ENCODE results near the gene OSBPL3.

Gene OSBPL3

GRCh38 chr7:24968165-24968564, 11.8 kb downstream of the OSBPL3 start:
- H3K27ac ChIP-seq (ENCODE audit: low read depth, low read length): no peak overlapping the region
- H3K4me1 ChIP-seq (ENCODE audit: insufficient read depth, low read length): peaks cover 33% of the 10 kb centered on the region
- no peaks in the 10 kb centered on the region for H3K27me3 ChIP-seq (ENCODE audit: insufficient read depth, low read length)
- WGBS: 93% methylated on average over 9 of the region's 9 CpGs
- H3K36me3 ChIP-seq (ENCODE audit: insufficient read depth, low read length): no peaks in the 10 kb centered on the region
- H3K9me3 ChIP-seq (ENCODE audit: insufficient read depth, low read depth, low read length): no peaks in the 10 kb centered on the region
- H3K4me3 ChIP-seq (ENCODE audit: low read length): no peak overlapping the region
- H3K9ac ChIP-seq (ENCODE audit: low read depth, low read length): no peak overlapping the region

DNA sequence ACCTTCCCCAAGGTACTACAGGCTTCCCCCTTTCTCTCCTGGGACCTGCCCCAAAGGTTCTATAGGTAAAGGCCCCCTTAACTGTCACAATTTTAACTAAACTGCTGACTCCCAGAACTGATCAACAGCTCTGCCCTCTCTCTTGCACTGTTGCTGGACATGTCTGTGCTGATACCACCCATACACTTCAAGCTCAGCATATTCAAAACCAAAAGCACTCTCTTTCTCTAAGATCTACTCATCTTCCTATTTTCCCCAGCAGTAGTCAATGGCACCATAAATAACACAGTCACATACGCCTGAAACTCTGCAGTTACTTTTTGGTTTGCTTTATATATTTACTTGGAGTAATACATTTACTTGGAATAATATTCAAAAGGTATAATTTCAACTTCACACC, 12.3 kb downstream of the OSBPL3 start:
- no peak overlapping the region for H3K27ac ChIP-seq (ENCODE audit: low read depth, low read length)
- no CpG with 5 or more reads among the region's 1 CpG for WGBS
- peaks cover 33% of the 10 kb centered on the region for H3K4me1 ChIP-seq (ENCODE audit: insufficient read depth, low read length)
- H3K9ac ChIP-seq (ENCODE audit: low read depth, low read length): no peak overlapping the region
- no peaks in the 10 kb centered on the region for H3K9me3 ChIP-seq (ENCODE audit: insufficient read depth, low read depth, low read length)
- no peaks in the 10 kb centered on the region for H3K36me3 ChIP-seq (ENCODE audit: insufficient read depth, low read length)
- H3K4me3 ChIP-seq (ENCODE audit: low read length): no peak overlapping the region
- H3K27me3 ChIP-seq (ENCODE audit: insufficient read depth, low read length): no peaks in the 10 kb centered on the region

DNA sequence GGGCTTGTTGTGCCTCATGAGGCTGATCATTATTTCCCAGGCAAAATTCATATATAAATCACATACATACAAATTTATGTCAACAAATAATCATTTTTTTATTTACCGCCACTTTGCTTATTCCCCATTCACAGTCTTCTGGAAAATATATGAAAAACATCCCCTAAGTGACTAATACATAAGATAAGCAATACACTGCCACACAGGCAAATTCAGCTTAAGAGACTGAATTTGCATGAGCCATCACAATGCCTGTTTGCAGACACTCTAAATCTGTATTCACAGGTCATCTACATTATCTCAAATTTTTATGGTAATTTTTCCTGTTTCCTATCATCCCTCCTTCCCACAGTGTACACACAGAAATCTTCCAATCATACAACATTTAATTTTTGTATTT, 13.2 kb downstream of the OSBPL3 start:
- Histone ChIP-seq H3K4me1 (ENCODE audit: insufficient read depth, low read length) (peaks cover 28% of the 10 kb centered on the region), H3K27me3 (ENCODE audit: insufficient read depth, low read length) (no peaks in the 10 kb centered on the region), H3K9me3 (ENCODE audit: insufficient read depth, low read depth, low read length) (no peaks in the 10 kb centered on the region), H3K9ac (ENCODE audit: low read depth, low read length) (no peak overlapping the region), H3K27ac (ENCODE audit: low read depth, low read length) (no peak overlapping the region), H3K36me3 (ENCODE audit: insufficient read depth, low read length) (no peaks in the 10 kb centered on the region), H3K4me3 (ENCODE audit: low read length) (no peak overlapping the region)
- 91% methylated on average over 1 of the region's 1 CpG for WGBS

- Histone ChIP-seq H3K4me1 (ENCODE audit: insufficient read depth, low read length) (peaks cover 21% of the 10 kb centered on the region), H3K36me3 (ENCODE audit: insufficient read depth, low read length) (no peaks in the 10 kb centered on the region), H3K4me3 (ENCODE audit: low read length) (no peak overlapping the region), H3K27ac (ENCODE audit: low read depth, low read length) (no peak overlapping the region), H3K9ac (ENCODE audit: low read depth, low read length) (no peak overlapping the region), H3K9me3 (ENCODE audit: insufficient read depth, low read depth, low read length) (no peaks in the 10 kb centered on the region), H3K27me3 (ENCODE audit: insufficient read depth, low read length) (no peaks in the 10 kb centered on the region)
- WGBS: 90% methylated on average over 8 of the region's 8 CpGs
Measured at GRCh38 chr7:24965831-24966708, 13.9 kb downstream of the OSBPL3 start.

- H3K36me3 ChIP-seq (ENCODE audit: insufficient read depth, low read length): no peaks in the 10 kb centered on the region
- no peak overlapping the region for H3K4me3 ChIP-seq (ENCODE audit: low read length)
- H3K9me3 ChIP-seq (ENCODE audit: insufficient read depth, low read depth, low read length): no peaks in the 10 kb centered on the region
- no peak overlapping the region for H3K27ac ChIP-seq (ENCODE audit: low read depth, low read length)
- H3K4me1 ChIP-seq (ENCODE audit: insufficient read depth, low read length): peaks cover 27% of the 10 kb centered on the region
- H3K9ac ChIP-seq (ENCODE audit: low read depth, low read length): no peak overlapping the region
- 82% methylated on average over 1 of the region's 2 CpGs for WGBS
- no peaks in the 10 kb centered on the region for H3K27me3 ChIP-seq (ENCODE audit: insufficient read depth, low read length)
Measured at GRCh38 chr7:24964191-24964590, 15.8 kb downstream of the OSBPL3 start.

- WGBS: 95% methylated on average over 2 of the region's 2 CpGs
- Histone ChIP-seq H3K36me3 (ENCODE audit: insufficient read depth, low read length) (no peaks in the 10 kb centered on the region), H3K27me3 (ENCODE audit: insufficient read depth, low read length) (no peaks in the 10 kb centered on the region), H3K9ac (ENCODE audit: low read depth, low read length) (no peak overlapping the region), H3K4me1 (ENCODE audit: insufficient read depth, low read length) (peaks cover 29% of the 10 kb centered on the region), H3K27ac (ENCODE audit: low read depth, low read length) (no peak overlapping the region), H3K4me3 (ENCODE audit: low read length) (no peak overlapping the region), H3K9me3 (ENCODE audit: insufficient read depth, low read depth, low read length) (no peaks in the 10 kb centered on the region)
Measured at GRCh38 chr7:24963218-24963617, 16.8 kb downstream of the OSBPL3 start.

GRCh38 chr7:24962418-24962962, 17.5 kb downstream of the OSBPL3 start:
- H3K27me3 ChIP-seq (ENCODE audit: insufficient read depth, low read length): no peaks in the 10 kb centered on the region
- no peaks in the 10 kb centered on the region for H3K36me3 ChIP-seq (ENCODE audit: insufficient read depth, low read length)
- no peak overlapping the region for H3K9ac ChIP-seq (ENCODE audit: low read depth, low read length)
- WGBS: 91% methylated on average over 4 of the region's 4 CpGs
- H3K4me1 ChIP-seq (ENCODE audit: insufficient read depth, low read length): peaks cover 29% of the 10 kb centered on the region
- H3K27ac ChIP-seq (ENCODE audit: low read depth, low read length): no peak overlapping the region
- no peaks in the 10 kb centered on the region for H3K9me3 ChIP-seq (ENCODE audit: insufficient read depth, low read depth, low read length)
- no peak overlapping the region for H3K4me3 ChIP-seq (ENCODE audit: low read length)

DNA sequence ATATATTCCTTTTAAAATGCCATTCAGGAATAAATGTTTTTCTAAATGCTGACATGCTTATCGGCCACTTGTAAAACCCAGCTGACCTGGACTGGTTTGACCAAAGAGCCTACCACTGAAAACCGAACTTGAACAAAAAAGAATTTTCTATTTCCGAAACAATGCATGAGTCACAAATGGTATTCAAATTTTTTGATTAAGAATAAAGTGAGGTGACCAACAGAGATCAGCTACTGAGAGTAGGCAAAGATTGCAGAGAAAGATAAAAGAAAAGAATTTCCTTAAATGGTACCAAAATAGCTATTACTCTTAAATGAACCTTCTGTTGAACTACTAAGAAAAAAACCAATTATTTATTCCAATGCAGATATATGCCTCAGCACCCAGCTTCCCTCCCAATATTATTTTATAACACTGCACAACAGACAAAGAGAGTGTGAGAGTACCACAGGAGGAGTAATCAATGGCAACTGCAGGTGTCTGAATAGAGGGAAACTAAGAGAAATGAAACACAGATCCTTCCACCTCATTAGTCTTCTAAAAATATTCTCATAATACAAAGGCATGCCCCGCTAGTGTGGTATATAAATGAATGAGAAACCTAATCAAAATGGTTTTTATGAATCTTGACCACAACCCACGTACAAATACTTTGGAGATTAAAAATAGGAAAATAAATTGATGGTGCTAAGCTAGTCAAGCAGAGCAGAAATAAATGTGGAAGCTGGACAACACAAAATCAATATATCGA, 20.1 kb downstream of the OSBPL3 start:
- Histone ChIP-seq H3K4me1 (ENCODE audit: insufficient read depth, low read length) (peaks cover 12% of the 10 kb centered on the region), H3K27ac (ENCODE audit: low read depth, low read length) (no peak overlapping the region), H3K4me3 (ENCODE audit: low read length) (no peak overlapping the region), H3K9me3 (ENCODE audit: insufficient read depth, low read depth, low read length) (no peaks in the 10 kb centered on the region), H3K36me3 (ENCODE audit: insufficient read depth, low read length) (no peaks in the 10 kb centered on the region), H3K27me3 (ENCODE audit: insufficient read depth, low read length) (no peaks in the 10 kb centered on the region), H3K9ac (ENCODE audit: low read depth, low read length) (no peak overlapping the region)
- 92% methylated on average over 5 of the region's 6 CpGs for WGBS

DNA sequence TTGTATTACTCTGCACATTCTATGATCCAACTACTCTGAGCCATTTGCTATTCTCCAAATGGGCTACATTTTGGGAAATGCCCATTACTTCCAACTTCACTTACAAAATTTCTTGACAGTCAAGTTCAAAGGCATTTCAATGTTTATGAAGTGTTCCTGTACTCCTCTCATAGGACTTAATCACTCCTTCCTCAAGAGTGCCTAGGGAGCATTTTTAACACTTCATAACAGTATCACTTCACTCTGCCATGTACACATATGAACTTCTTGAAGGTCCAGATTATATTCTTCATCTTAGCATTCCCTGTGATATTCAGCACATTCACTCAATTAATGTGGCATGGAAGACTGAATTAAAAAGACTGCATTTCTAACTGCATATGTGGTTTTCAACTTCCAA, 21.6 kb downstream of the OSBPL3 start:
- H3K36me3 ChIP-seq (ENCODE audit: insufficient read depth, low read length): no peaks in the 10 kb centered on the region
- no peak overlapping the region for H3K9ac ChIP-seq (ENCODE audit: low read depth, low read length)
- no peak overlapping the region for H3K27ac ChIP-seq (ENCODE audit: low read depth, low read length)
- H3K27me3 ChIP-seq (ENCODE audit: insufficient read depth, low read length): no peaks in the 10 kb centered on the region
- H3K9me3 ChIP-seq (ENCODE audit: insufficient read depth, low read depth, low read length): no peaks in the 10 kb centered on the region
- peaks cover 12% of the 10 kb centered on the region for H3K4me1 ChIP-seq (ENCODE audit: insufficient read depth, low read length)
- no peak overlapping the region for H3K4me3 ChIP-seq (ENCODE audit: low read length)

- H3K4me3 ChIP-seq (ENCODE audit: low read length): no peak overlapping the region
- no peaks in the 10 kb centered on the region for H3K36me3 ChIP-seq (ENCODE audit: insufficient read depth, low read length)
- no peaks in the 10 kb centered on the region for H3K9me3 ChIP-seq (ENCODE audit: insufficient read depth, low read depth, low read length)
- WGBS: 93% methylated on average over 2 of the region's 3 CpGs
- H3K27me3 ChIP-seq (ENCODE audit: insufficient read depth, low read length): no peaks in the 10 kb centered on the region
- no peak overlapping the region for H3K27ac ChIP-seq (ENCODE audit: low read depth, low read length)
- peaks cover 12% of the 10 kb centered on the region for H3K4me1 ChIP-seq (ENCODE audit: insufficient read depth, low read length)
- no peak overlapping the region for H3K9ac ChIP-seq (ENCODE audit: low read depth, low read length)
Measured at GRCh38 chr7:24956021-24956420, 24.0 kb downstream of the OSBPL3 start.

DNA sequence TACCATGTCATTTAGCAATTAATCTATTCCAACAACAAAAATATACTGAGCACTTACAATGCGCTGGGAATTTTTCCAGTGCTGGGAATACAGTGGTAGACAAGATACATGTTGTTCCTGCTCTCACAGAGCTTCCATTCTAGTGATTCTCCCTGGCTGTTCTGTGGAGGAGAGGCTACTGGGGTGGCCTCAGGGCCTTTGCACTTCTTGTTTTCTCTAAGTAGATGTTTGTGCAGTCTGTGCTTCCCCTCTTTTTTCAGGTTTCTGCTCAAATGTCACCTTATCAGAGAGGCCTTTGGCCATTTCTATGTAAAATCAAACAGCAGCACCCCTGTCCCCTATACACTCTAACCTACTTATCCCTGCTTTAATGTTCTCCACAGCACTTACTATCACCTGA, 24.7 kb downstream of the OSBPL3 start:
- no peaks in the 10 kb centered on the region for H3K36me3 ChIP-seq (ENCODE audit: insufficient read depth, low read length)
- no peak overlapping the region for H3K4me3 ChIP-seq (ENCODE audit: low read length)
- no peak overlapping the region for H3K27ac ChIP-seq (ENCODE audit: low read depth, low read length)
- peaks cover 12% of the 10 kb centered on the region for H3K4me1 ChIP-seq (ENCODE audit: insufficient read depth, low read length)
- no peaks in the 10 kb centered on the region for H3K9me3 ChIP-seq (ENCODE audit: insufficient read depth, low read depth, low read length)
- no peak overlapping the region for H3K9ac ChIP-seq (ENCODE audit: low read depth, low read length)
- H3K27me3 ChIP-seq (ENCODE audit: insufficient read depth, low read length): no peaks in the 10 kb centered on the region
- WGBS: 100% methylated on average over 1 of the region's 1 CpG

Measured in HUES64 (cell line).